PC-3 (cell line): ENCODE results near the gene CIAO1. TPM values are rescaled to one million over a fixed set of nuclear protein-coding genes. Genes with fewer than 3 reads are reported as not detected.

Experiments used
- ATAC-seq: fragments of 200-7000 bp; cut with Tn5 transposase; 2 replicates; pipeline ENCODE4 v1.9.1; 2020; ENCODE audit warnings: mild to moderate bottlenecking, moderate library complexity
- BruUV-seq: library from RNA; stranded (reverse); fragments of 400-500 nt; replicated peaks from 2 replicates; lab custom pipeline; 2021; lab: Mats Ljungman, UMichigan
- CTCF ChIA-PET: fragments of 300-600 bp; sonication (Branson Sonifier 250); formaldehyde crosslinking; loops from one replicate; lab custom pipeline; 2022; ENCODE audit warnings: antibody characterized with exemption; lab: Charles Lee
- POLR2A ChIA-PET: fragments of 300-600 bp; sonication (Branson Sonifier 250); formaldehyde crosslinking; loops from one replicate; lab custom pipeline; 2022; ENCODE audit warnings: antibody characterized with exemption; ENCODE audit not compliant: unreplicated experiment; lab: Charles Lee
- DNase-seq: peaks from one replicate; pipeline ENCODE4 v3.0.0-alpha.2; 2015
- H2AFZ ChIP-seq: fragments of 300-600 bp; sonication (generic); 2 replicates; pipeline ENCODE4 v1.6.0; 2016; ENCODE audit warnings: antibody characterized with exemption, low read length
- H3F3A ChIP-seq: fragments of 300-600 bp; sonication (generic); one replicate; pipeline ENCODE4 v1.6.0; 2017; ENCODE audit warnings: antibody characterized with exemption, low read length, control low read depth, mild to moderate bottlenecking; ENCODE audit not compliant: unreplicated experiment
- H3K27ac ChIP-seq: fragments of 300-600 bp; sonication (generic); 2 replicates; pipeline ENCODE4 v1.5.1; 2016; ENCODE audit warnings: mild to moderate bottlenecking, low read length
- H3K27me3 ChIP-seq: fragments of 300-600 bp; sonication (generic); 2 replicates; pipeline ENCODE4 v1.6.1; 2016; ENCODE audit warnings: low read length, mixed read lengths
- H3K36me3 ChIP-seq: fragments of 300-600 bp; sonication (generic); 2 replicates; pipeline ENCODE4 v1.6.1; 2016; ENCODE audit warnings: low read depth, mixed run types, low read length, mixed read lengths
- H3K4me1 ChIP-seq: fragments of 300-600 bp; sonication (generic); 2 replicates; pipeline ENCODE4 v1.5.1; 2016; ENCODE audit warnings: low read length; ENCODE audit not compliant: insufficient read depth
- H3K4me2 ChIP-seq: fragments of 300-600 bp; sonication (generic); 2 replicates; pipeline ENCODE4 v1.6.0; 2016; ENCODE audit warnings: low read length
- H3K4me3 ChIP-seq: fragments of 300-600 bp; sonication (generic); 2 replicates; pipeline ENCODE4 v1.5.1; 2016; ENCODE audit warnings: mild to moderate bottlenecking, low read length, mixed read lengths
- H3K79me2 ChIP-seq: fragments of 300-600 bp; sonication (generic); 2 replicates; pipeline ENCODE4 v1.6.1; 2017; ENCODE audit warnings: low read length, mixed read lengths
- H3K9ac ChIP-seq: fragments of 300-600 bp; sonication (generic); 2 replicates; pipeline ENCODE4 v1.6.0; 2016; ENCODE audit warnings: mild to moderate bottlenecking, low read length
- H3K9me2 ChIP-seq: fragments of 300-600 bp; sonication (generic); replicated peaks from 2 replicates; pipeline ENCODE4 v1.6.1; 2016; ENCODE audit warnings: mixed run types, low read length, mixed read lengths
- H3K9me3 ChIP-seq: fragments of 300-600 bp; sonication (generic); 2 replicates; pipeline ENCODE4 v1.6.1; 2016; ENCODE audit warnings: low read length, mixed read lengths
- H4K20me1 ChIP-seq: fragments of 300-600 bp; sonication (generic); 2 replicates; pipeline ENCODE4 v1.6.1; 2016; ENCODE audit warnings: low read length, mixed read lengths
- EZH2 ChIP-seq: fragments of 300-600 bp; sonication (generic); IDR thresholded peaks from one replicate; pipeline ENCODE4 v1.6.1; 2017; ENCODE audit warnings: antibody characterized with exemption, mild to moderate bottlenecking, low read length; ENCODE audit not compliant: unreplicated experiment
- EZH2phosphoT487 ChIP-seq: fragments of 300-600 bp; sonication (generic); IDR thresholded peaks from 2 replicates; pipeline ENCODE4 v1.6.1; 2018; ENCODE audit warnings: mild to moderate bottlenecking, antibody characterized with exemption, low read length, borderline replicate concordance
- intact Hi-C: fragments of 100-400 bp; cut with micrococcal nuclease; formaldehyde crosslinking; loops from 2 replicates; pipeline ENCODE4 v1.9.0; 2023
- total RNA-seq: library from RNA; depleted of rRNA; stranded (reverse); fragments of >200 nt; gene quantifications from 2 replicates; pipeline ENCODE4 v1.2.3, GENCODE V29; 2014
- TF ChIP-seq, protein P1 (sequence below): fragments of 300-600 bp; sonication (generic); conservative IDR thresholded peaks from 2 replicates; pipeline ENCODE4 v1.5.1; 2017; ENCODE audit warnings: antibody characterized with exemption, low read depth, mild to moderate bottlenecking, low read length

The CIAO1 gene
- total RNA-seq, 1 experiment from 2014 or later = 130 TPM

DNA sequence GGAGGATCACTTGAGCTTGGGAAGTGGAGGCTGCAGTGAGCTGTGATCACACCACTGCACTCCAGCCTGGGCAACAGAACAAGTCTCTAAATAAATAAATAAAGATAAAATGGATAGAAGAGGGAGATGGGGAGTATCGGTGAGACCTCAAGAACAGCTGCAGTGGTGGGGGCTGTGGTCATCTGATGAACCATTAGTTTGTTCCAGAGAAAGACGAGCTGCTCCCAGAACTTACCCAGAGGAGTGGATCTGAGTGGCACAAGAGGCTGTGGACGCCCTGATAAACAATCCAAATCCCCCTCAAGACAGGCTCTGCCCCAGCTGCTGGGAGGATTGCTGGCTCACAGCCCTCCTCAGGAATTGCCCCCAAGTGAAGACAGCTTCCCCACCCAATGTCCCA lies 26.9 kb upstream of the CIAO1 start:
- Histone ChIP-seq H3K9me2 (no peaks in the 10 kb centered on the region), H2AFZ (no peak overlapping the region), H4K20me1 (no peaks in the 10 kb centered on the region), H3K27ac (no peak overlapping the region), H3K36me3 (no peaks in the 10 kb centered on the region), H3K4me3 (no peak overlapping the region), H3F3A (no peaks in the 10 kb centered on the region), H3K4me1 (peaks cover 8% of the 10 kb centered on the region; the same call in 1 of the 2 replicates), H3K9ac (no peak overlapping the region), H3K27me3 (no peaks in the 10 kb centered on the region), H3K79me2 (no peaks in the 10 kb centered on the region), H3K9me3 (no peaks in the 10 kb centered on the region), H3K4me2 (no peak overlapping the region)
- intact Hi-C loops = no loop called here
- CTCF ChIA-PET = no interaction called here
- TF ChIP-seq EZH2 (no peak), EZH2phosphoT487 (no peak)
- TF ChIP-seq, protein P1, sequence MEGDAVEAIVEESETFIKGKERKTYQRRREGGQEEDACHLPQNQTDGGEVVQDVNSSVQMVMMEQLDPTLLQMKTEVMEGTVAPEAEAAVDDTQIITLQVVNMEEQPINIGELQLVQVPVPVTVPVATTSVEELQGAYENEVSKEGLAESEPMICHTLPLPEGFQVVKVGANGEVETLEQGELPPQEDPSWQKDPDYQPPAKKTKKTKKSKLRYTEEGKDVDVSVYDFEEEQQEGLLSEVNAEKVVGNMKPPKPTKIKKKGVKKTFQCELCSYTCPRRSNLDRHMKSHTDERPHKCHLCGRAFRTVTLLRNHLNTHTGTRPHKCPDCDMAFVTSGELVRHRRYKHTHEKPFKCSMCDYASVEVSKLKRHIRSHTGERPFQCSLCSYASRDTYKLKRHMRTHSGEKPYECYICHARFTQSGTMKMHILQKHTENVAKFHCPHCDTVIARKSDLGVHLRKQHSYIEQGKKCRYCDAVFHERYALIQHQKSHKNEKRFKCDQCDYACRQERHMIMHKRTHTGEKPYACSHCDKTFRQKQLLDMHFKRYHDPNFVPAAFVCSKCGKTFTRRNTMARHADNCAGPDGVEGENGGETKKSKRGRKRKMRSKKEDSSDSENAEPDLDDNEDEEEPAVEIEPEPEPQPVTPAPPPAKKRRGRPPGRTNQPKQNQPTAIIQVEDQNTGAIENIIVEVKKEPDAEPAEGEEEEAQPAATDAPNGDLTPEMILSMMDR = no peak
- POLR2A ChIA-PET = no interaction called here
- no peak for ATAC-seq
- BruUV-seq = no TSS peak
- no peak for DNase-seq

DNA sequence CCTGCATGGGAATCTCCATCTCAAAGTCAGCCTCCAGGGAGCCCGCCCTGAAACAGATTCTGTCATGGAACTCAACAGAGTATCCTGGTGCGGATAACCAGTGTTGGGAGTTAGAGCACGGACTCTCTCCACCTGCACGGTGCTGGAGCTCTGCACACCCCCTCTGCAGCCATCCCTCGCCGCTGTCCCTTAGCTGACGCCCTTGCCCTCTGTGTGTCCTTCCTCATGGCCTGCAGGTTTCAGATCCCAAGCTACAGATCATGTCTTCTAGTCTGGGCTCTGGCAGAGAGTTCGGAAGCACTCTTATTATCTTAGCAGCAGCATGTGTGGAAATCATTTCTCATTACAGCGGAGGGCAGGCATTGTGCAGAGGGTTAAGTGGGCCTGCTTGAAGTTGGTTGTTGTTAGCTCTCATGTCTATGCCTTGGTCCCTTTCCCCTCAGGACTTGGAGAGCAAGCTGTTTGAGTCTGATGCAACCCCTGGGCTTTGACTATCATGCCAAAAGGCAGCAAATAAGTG lies 26.2 kb upstream of the CIAO1 start:
- no peak overlapping the region for H3K4me3 ChIP-seq
- DNase-seq = no peak
- no peaks in the 10 kb centered on the region for H3K79me2 ChIP-seq
- no peaks in the 10 kb centered on the region for H3K27me3 ChIP-seq
- no peak overlapping the region for H3K9ac ChIP-seq
- H3K9me3 ChIP-seq = no peaks in the 10 kb centered on the region
- CTCF ChIA-PET = no interaction called here
- POLR2A ChIA-PET = no interaction called here
- no peaks in the 10 kb centered on the region for H3F3A ChIP-seq
- no peaks in the 10 kb centered on the region for H4K20me1 ChIP-seq
- no peak overlapping the region for H3K27ac ChIP-seq
- H2AFZ ChIP-seq = no peak overlapping the region
- H3K36me3 ChIP-seq = no peaks in the 10 kb centered on the region
- no peaks in the 10 kb centered on the region for H3K9me2 ChIP-seq
- TF ChIP-seq EZH2 (no peak), EZH2phosphoT487 (no peak)
- TF ChIP-seq, protein P1 = no peak
- no peak overlapping the region for H3K4me2 ChIP-seq
- no TSS peak for BruUV-seq
- no peak for ATAC-seq
- intact Hi-C loops = no loop called here
- peaks cover 8% of the 10 kb centered on the region; the same call in 1 of the 2 replicates for H3K4me1 ChIP-seq

DNA sequence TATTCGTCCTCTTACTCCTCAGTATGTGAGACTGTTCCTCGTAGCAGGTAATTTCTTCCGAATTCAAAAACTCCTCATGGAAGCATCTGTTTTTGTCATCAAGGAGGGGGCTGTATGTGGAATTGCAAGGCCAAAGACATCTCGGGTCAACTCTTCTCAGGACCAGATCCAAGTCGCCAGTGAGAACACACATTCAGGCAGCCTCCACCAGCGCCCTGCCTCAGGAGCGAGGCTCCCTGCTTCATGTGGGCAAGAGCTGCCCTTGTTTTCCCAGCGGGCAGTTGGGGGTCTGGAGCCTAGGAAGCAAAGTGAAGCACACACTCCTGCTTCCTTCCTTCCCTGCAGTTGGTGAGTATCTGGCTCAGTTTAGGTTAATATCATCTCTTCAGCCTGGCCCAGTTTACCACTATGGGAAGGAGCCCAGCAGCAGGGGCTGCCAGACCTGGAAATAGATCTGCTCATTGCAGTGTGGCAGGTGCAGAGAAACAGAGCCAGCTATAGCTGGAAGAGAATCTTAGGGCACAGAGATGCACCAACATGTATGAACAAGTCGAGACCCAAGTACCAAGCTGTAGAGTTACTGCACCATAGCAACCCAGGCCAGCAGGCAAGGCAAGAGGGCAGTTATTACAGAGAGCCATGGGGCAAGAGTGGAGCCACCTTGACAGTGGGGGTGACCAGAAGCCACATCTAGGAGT lies 25.5 kb upstream of the CIAO1 start:
- Histone ChIP-seq H3K4me2 (no peak overlapping the region), H3K9me3 (no peaks in the 10 kb centered on the region)

More for the DNA sequence above, 25.5 kb upstream of the CIAO1 start:
- ChIA-PET POLR2A (no interaction called here), CTCF (no interaction called here)
- intact Hi-C loops = no loop called here
- no peaks in the 10 kb centered on the region for H3F3A ChIP-seq
- no peak for TF ChIP-seq EZH2phosphoT487
- no peak for TF ChIP-seq EZH2
- TF ChIP-seq, protein P1 = no peak
- no peak for ATAC-seq
- no peak overlapping the region for H3K27ac ChIP-seq
- H3K4me1 ChIP-seq = peaks cover 8% of the 10 kb centered on the region; the same call in 1 of the 2 replicates
- H4K20me1 ChIP-seq = no peaks in the 10 kb centered on the region
- no peaks in the 10 kb centered on the region for H3K79me2 ChIP-seq
- no peaks in the 10 kb centered on the region for H3K36me3 ChIP-seq
- H3K27me3 ChIP-seq = no peaks in the 10 kb centered on the region
- H3K4me3 ChIP-seq = no peak overlapping the region
- no peak overlapping the region for H3K9ac ChIP-seq
- no peak overlapping the region for H2AFZ ChIP-seq
- DNase-seq = no peak
- no TSS peak for BruUV-seq
- no peaks in the 10 kb centered on the region for H3K9me2 ChIP-seq
